IMR-90 (cell line): ENCODE results near the gene NSUN4.

ENCODE experiments used
- CEBPB ChIP-seq: IDR thresholded peaks from 2 replicates; pipeline ENCODE4 v1.6.1; 2012; ENCODE audit warnings: low read depth, low read length, improper control_type of control experiment
- CHD1 ChIP-seq: IDR thresholded peaks from 2 replicates; pipeline ENCODE4 v1.6.1; 2012; ENCODE audit warnings: low read depth, low read length, improper control_type of control experiment
- CTCF ChIP-seq: conservative IDR thresholded peaks from 2 replicates; pipeline ENCODE4 v1.5.1; 2012; ENCODE audit warnings: mild to moderate bottlenecking, low read depth, low read length, improper control_type of control experiment
- FOS ChIP-seq: fragments of 150-350 bp; IDR thresholded peaks from 2 replicates; pipeline ENCODE4 v1.6.1; 2016; ENCODE audit warnings: low read depth, low read length
- MAFK ChIP-seq: IDR thresholded peaks from 2 replicates; pipeline ENCODE4 v1.6.1; 2012; ENCODE audit warnings: low read depth, low read length, improper control_type of control experiment
- MAZ ChIP-seq: IDR thresholded peaks from 2 replicates; pipeline ENCODE4 v1.6.1; 2012; ENCODE audit warnings: low read depth, mild to moderate bottlenecking, low read length, improper control_type of control experiment, moderate library complexity, borderline replicate concordance
- POLR2A ChIP-seq: IDR thresholded peaks from 2 replicates; pipeline ENCODE4 v1.6.1; 2012; ENCODE audit warnings: mild to moderate bottlenecking, low read depth, low read length
- RAD21 ChIP-seq: IDR thresholded peaks from 2 replicates; pipeline ENCODE4 v1.6.1; 2012; ENCODE audit warnings: low read length, improper control_type of control experiment
- TF ChIP-seq, protein P1 (sequence below): fragments of 150-350 bp; IDR thresholded peaks from 2 replicates; pipeline ENCODE4 v1.6.1; 2016; ENCODE audit warnings: low read depth, mild to moderate bottlenecking, low read length, moderate library complexity, borderline replicate concordance

GRCh38 chr1:46370214-46370633, 29.6 kb downstream of the NSUN4 start:
- TF ChIP-seq CTCF = no peak
- TF ChIP-seq CHD1 = no peak
- no peak for TF ChIP-seq POLR2A
- no peak for TF ChIP-seq FOS
- TF ChIP-seq CEBPB = no peak
- TF ChIP-seq, protein P1, sequence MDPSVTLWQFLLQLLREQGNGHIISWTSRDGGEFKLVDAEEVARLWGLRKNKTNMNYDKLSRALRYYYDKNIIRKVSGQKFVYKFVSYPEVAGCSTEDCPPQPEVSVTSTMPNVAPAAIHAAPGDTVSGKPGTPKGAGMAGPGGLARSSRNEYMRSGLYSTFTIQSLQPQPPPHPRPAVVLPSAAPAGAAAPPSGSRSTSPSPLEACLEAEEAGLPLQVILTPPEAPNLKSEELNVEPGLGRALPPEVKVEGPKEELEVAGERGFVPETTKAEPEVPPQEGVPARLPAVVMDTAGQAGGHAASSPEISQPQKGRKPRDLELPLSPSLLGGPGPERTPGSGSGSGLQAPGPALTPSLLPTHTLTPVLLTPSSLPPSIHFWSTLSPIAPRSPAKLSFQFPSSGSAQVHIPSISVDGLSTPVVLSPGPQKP = no peak
- TF ChIP-seq RAD21 = no peak
- no peak for TF ChIP-seq MAFK
- TF ChIP-seq MAZ = no peak
